ENCODE results near the gene NSD1.

DNA sequence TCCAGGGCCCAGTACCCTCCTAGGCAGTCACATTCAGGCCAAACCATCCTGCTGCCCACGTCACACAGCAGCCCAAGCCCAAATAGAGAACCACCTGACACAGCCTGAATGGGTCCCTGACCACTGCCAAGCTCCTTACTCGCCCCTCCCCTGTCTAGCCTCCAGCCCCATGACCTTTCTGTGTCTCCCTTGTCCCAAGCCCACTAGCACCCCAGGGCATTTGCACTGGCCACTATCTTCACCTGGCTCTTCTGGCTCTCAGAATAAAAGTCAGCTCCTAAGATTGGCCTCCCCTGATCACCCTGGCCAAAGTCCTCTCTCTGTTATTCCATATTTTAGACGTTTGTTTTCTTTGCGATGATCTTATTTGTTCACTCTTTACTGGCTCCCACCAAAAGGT lies 26.4 kb upstream of the NSD1 start:
- TF ChIP-seq, protein P1, sequence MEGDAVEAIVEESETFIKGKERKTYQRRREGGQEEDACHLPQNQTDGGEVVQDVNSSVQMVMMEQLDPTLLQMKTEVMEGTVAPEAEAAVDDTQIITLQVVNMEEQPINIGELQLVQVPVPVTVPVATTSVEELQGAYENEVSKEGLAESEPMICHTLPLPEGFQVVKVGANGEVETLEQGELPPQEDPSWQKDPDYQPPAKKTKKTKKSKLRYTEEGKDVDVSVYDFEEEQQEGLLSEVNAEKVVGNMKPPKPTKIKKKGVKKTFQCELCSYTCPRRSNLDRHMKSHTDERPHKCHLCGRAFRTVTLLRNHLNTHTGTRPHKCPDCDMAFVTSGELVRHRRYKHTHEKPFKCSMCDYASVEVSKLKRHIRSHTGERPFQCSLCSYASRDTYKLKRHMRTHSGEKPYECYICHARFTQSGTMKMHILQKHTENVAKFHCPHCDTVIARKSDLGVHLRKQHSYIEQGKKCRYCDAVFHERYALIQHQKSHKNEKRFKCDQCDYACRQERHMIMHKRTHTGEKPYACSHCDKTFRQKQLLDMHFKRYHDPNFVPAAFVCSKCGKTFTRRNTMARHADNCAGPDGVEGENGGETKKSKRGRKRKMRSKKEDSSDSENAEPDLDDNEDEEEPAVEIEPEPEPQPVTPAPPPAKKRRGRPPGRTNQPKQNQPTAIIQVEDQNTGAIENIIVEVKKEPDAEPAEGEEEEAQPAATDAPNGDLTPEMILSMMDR (IDR thresholded peaks at IDR 0.05 in 2 of 3, conservative IDR thresholded peaks at IDR 0.05 in 1 of 3; ENCODE audit: control insufficient read depth in 2 of 3, extremely low read depth in 1 of 3, insufficient read depth in 1 of 3, low read depth in 3 of 3, low read length in 3 of 3), result no peak
- TF ChIP-seq SUZ12 (IDR thresholded peaks at IDR 0.05; ENCODE audit: unreplicated experiment), result no peak
